HG03565 (cell line): ENCODE measurements around the gene ARHGAP15.

Experiments used
- ATAC-seq: cut with Tn5 transposase; IDR thresholded peaks from one replicate; pipeline ENCODE4 v1.9.1; 2021; ENCODE audit warnings: mild to moderate bottlenecking, moderate library complexity; ENCODE audit not compliant: unreplicated experiment

Gene ARHGAP15

DNA sequence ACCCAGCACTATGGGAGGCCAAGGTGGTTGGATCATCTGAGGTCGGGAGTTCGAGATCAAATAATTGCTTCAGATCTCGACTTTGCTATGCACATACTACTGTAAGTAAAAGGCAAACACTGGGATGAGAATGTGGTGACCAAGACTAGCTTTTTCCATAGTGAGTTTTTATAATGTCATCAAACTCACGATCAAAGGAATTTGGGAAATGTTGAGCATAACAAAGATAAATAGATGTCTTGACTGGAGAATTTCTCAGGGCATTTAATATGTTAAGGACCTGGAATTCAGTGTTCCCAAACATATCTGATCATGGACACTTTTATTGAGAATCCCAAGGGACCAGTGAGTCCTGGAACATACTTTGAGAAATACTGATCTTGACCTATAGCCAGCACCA lies 205.6 kb downstream of the ARHGAP15 start:
- no peak for ATAC-seq

DNA sequence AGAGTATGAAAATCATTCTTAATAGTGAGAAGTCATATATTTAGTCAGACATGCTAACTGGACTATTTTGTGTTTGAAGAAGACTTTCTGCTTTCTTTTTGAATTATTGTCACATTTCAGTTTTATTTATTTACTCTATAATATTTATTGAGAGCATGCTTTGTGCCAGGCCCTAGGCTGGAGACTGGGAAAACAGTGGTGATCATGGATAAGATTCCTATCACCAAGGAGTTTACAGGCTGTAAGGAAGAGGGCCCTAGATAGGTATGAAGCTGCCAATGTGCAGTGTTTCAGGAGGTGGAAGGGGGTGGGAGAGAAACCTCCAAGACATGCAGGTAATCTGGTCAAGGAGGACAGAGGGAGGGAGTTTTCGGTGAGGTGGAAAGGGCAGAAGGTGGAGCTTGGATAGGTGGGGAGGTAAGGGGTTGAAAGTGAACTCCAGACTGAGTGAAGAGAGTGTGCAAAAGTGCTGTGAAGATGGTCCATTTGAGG lies 207.5 kb downstream of the ARHGAP15 start:
- no peak for ATAC-seq

DNA sequence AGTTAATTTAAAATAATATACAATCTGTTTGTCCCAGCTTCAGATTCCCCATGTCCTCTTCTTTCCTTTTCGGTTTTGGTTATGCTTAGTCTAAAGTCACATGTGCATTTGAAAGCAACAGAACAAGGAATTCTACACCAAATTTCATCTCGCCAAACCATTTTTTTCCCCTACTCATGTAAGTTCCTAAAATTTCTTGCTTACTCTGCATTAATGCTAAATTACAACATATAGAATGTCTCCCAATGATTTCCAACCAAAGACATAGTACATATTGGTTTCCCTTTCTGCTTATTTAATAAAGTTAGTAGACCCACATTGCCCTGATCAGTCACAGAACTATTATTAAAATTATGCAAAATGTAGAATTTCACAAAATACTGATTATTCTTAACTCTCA lies 212.3 kb downstream of the ARHGAP15 start:
- no peak for ATAC-seq

DNA sequence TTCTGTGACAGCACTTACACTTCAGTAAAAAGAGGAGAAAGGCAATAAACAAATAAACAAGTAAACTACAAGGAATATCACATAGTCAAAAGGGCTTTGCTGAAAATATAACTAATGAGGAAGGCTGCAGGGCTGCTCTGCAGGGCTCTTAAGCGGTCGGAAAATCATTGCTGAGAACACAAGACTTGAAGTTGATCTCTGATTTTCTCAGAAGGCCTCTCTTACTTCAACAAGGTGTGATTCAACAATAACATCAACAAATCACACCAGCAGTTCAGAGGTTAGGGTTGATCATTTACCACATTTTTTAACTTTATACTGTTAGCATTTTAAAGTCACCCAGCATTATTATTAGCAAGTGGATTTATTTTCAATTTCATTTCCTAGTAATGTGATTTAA lies 215.6 kb downstream of the ARHGAP15 start:
- no peak for ATAC-seq

DNA sequence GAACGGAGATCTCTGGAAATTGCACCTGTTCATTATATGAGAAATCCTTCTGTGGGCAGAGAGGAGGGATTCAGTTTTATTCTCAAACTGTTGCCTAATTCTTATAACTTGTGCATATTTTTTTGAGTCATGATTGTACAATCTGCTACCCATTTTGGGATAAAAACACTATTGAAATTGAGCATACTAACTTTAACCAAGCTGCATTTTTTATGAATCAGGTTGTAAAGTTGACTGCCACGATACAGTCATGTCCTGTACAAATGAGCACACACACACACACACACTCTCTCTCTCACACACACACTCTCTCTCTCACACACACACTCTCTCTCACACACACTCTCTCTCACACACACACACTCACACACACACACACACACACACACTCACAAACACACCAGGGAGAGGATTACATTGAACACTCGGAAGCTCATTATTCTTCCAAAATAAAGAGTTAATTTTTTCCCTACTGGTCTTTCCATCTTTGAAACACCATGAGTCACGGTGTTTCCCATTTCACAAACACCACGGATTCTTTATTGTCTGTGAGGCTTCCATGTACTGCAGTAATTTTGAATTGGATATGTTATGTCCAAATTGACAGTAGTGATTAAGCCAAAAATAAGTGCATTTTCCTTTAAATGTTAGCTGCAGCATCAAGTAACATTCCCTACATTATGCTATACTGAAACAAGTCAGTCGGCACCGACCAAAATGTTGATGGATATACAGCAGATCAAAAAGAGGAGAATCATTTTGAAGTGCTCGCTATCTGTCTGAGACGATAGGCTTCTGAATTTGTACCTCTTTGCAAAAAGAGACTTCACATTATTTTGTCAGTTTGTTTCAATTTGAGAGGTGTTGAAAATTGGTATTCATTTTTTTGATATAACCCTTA lies 216.9 kb downstream of the ARHGAP15 start:
- ATAC-seq, result no peak

DNA sequence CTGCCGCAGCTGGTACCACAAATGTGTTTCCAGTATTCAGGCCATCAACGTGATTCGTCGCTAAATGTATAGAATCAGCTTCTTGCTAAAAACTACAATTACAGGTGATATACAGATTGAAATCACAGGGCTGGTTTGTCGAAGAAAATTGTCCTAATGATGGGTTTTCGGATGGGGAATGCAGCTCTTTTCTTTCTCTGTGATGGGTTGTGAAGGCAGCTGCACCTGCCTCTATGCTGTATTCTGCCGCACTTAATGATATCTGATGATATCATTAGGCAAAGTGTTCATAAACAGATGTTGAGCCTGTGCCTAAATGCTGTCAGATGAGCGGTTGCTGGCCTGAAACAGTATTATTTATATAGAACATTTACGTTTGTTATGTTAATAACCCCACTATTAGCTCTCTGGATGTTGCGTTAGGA lies 218.1 kb downstream of the ARHGAP15 start:
- no peak for ATAC-seq

DNA sequence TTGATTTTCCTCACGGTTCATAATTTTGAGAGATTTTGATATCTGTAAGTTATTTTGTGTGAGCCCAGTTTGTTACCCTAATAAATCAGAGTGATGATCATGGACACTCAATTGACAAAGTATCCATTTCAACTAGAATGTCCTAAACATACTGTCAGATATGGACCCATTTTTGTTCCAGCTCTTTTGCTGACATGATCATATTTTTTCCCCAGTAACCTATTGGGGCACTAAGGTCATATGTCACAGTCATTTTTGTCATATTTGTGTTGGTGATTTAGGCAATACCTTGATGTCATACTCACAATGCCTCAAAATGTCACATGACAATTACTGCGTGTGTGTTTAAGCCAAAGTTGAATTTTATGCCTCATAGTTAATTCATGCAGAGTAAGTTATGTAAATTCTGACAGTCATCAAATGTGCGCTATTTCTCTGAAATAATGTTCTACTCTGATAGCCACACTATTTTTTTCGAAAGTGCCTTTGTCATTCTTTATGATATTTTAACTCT lies 218.7 kb downstream of the ARHGAP15 start:
- no peak for ATAC-seq

DNA sequence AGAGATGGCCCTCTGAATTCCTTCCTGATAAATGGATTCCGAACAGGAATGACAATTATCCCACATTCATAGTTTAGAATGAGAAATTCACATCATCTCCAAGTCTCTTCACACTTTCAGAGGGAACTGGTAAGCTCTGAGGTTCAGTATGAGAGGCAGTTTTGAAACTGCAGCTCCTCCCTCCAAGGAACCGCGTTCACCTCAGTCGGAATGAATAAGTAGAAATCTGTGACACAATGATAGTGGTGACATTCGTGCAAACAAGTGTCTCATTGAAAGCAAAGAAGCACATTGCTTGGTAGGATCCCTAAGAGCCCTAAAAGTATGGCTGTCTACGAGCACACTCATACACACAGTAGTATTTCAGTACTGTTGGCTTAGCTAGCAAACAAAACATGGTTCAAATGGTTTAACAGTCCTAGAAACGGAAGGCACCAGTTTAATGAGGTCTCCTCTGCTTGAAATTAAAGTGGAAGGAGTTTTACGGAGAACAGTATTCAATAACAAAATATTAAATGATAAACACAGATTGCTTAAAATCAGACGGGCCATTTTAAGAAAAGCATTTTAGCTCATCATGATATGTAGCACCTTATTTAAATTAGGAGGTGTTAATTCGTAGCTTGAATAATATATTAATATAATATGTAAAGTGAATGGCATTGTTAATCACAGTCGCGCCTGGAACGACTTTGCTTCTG lies 225.0 kb downstream of the ARHGAP15 start:
- ATAC-seq, result no peak

DNA sequence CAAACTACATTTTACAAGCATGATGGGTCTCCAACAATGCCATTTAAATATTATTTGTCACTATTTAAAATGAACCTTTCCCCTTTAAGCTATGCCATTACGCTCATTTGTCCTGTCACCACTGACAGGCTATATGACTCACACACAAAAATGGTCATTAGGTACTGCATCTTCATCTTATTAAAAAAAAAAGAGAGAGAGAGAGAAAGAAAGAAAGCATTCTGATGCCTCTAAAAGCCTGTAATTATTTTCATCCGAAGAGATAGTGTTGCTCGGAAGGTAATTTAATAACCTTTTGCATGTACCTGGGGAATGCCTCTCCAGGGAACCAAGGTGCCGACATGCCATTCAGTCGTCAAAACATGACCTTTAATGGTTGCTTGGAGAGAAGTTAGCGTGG lies 226.7 kb downstream of the ARHGAP15 start:
- no peak for ATAC-seq

DNA sequence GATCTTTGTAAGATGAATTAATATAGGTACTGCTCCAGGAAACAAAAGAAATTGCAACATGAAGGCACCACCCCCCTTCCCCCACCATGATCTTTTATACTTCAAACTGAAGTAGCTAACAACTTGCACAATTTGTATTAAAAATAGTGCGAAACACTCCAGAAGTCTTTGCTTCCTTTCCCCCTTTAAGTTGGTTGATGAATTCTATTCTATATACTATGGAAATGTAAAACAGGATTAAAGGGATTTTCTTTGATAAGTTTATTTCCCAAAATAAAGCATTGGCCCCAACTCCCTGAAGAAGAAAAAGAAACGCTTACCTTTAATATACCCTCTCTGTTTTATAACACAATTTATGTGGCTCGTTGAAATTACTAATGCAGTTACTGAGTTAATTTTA lies 227.1 kb downstream of the ARHGAP15 start:
- ATAC-seq, result no peak

DNA sequence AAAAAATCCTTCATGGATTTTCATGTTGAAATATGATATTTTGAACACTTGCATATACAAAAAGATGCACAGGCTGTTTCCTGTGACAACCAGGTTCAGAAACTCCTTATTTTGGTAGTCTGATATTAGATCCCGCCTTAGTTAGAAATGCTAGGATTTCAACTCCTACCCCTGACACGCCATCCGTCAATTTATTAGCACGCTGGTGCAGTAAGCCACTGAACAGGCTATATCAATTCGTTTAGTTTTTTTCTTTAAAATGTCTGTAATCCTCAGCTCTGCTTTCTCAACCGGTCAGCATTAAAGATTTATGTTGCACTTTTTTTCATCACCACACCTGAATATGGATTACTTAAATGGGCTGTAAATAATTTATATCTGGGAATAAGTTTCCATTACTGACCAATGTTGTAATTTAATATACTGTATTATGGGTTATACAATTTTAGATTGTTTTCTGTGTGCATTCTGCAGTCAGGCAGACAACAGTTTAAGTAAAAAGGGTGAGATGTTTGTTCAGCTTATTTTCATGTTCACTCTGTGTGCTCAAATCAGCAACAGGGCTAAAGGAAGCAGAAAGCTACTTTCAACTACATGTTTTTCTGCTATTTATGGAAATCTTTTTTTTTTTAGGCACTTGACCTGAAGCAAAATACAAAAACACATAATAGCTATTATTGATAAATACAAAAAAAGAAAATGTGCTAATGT lies 227.7 kb downstream of the ARHGAP15 start:
- ATAC-seq, result no peak

DNA sequence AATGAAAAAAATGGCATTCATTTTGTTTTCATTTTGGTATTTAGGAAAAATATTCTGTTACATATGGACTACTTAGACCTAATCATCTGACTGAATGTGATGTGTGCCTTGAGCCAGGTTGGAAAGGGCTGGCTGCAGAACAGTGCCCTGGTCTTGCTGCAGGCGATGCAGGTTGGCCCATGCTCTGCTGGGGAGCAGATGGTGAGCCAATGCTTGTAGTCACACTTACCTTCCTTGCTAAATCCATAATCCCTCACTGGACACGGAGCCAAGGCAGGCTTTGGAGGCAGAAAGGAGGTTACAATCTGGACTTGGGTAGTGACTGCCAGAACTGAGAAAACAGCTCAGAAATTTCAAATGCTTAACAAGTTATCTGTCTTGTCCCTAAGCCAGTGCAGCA lies 228.7 kb downstream of the ARHGAP15 start:
- no peak for ATAC-seq

DNA sequence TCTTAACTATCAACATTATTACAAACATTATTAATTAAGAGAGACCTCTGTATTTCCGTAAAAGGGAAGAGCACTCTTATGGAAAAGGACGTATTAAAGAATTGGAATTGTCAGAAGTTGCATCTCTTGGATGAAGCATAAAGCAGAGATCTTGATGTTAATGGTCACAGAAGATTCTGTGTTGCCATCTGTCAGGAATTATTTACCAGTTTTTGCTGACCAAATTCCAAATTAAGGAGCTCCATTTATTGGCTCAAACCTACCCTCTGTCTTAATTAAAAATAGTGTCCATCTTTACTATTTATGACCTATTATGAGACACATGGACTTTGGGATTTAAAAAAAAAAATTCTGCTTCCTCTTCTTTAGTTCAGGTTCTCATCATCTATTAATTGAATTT lies 232.1 kb downstream of the ARHGAP15 start:
- ATAC-seq, result no peak

DNA sequence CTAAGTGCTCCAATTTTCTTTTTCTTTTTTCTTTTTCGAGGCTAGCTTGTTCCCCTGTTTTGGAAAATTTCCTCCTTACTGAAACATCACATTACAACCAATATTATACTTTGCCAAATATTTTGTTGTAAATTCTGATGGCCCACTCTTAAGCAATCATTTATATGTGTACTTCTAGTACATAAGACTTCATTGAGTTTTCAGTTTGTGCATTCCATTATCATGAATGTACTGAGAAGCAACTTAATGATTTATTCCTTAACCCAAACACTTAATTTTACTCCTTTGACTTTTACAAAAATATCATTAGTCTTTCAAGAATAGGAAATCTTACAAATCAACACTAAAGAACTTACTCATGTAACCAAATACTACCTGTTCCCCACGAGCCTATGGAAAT lies 242.4 kb downstream of the ARHGAP15 start:
- no peak for ATAC-seq

DNA sequence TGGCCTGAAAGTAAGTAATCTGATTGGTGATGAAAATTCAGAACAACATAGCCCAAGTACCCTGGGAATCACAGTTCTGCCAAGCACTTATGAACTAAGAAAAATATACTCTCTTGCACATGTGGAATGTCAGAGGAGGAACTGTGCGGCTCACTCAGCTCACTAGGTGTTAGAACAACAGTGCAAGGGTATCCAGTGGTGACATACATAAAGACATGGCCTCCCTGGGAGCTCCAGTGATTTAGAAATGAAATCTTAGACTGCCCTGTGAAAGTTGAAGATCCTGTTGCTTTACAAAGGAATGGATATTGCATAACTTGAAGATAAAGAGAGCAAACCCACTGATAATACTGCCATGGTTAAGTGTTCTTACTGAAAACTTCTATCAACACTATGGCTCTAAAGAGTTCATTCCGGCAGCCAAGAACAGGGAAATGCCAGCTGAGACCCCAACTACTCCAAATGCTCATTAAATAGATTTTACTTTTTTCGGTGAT lies 246.2 kb downstream of the ARHGAP15 start:
- ATAC-seq, result no peak

DNA sequence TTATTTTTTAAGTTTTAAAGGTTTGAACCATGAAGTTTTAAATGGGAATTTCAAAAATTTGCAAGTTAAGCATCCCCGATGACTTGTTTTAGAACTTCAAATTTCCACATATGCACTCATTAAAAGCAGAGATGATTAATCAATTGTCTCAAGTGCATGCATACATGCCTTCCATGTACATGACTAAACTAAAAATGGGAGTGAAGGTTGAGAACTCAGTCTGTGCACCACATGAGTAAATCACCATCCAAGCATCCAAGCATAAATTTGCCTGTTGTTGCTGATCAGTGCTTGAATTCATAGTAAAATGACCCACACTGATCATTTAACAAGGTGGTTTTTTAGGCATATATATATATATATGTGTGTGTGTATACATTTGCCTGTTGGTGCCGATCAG lies 249.8 kb downstream of the ARHGAP15 start:
- no peak for ATAC-seq

DNA sequence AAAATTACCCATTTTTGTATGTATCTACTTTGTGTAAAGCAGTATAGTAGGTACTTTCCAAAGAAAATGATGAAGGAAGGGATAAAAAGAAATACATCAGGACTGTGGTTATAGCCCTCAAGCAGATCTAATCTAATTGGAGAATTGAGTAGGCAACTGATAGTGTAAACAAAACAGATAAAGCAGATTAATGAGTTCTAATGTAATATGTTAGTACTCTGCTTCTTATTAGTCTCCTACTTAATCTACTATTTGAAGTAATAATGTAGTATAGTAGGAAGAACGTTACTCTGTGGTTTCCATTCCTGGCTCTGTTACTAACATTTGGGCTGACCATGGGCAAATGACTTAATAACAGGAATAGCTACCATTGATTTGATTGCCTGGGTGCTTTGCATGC lies 250.7 kb downstream of the ARHGAP15 start:
- no peak for ATAC-seq

DNA sequence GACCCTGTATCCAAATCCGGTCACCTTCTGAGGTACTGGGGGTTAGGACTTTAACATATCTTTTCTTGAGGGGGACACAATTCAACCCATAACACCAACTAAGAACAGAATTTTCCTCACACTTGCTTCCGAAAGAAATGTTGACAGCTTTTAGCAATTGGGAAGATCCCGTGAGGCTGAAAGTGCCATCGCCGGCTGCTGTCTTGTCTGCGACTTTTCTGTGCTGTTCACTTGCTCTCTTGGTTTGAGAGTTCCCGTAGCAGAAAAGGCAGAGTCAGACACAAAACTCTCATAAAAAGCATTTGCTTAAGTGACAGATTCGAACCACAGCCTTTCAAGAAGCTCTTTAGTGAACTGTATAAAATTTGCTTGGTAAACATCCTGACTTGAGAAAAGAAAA lies 253.4 kb downstream of the ARHGAP15 start:
- no peak for ATAC-seq

DNA sequence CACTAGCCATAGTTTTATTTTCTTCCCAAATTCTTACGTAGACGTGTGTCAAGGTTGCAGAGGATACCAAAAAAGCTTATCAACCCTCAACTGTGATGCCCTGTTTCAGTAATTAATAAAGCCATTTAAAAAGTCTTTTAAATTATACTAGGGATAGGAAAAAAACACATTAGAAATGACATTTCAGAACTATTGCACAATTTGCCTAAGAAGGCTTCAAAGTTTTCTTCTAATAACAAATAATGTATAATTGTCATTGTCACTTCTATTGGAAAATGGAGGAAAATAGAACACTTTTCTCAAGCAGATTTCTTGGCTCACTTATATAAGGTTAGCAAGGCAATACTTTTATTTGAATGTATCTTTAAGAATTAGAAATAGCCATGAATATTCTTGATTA lies 253.8 kb downstream of the ARHGAP15 start:
- ATAC-seq, result no peak

DNA sequence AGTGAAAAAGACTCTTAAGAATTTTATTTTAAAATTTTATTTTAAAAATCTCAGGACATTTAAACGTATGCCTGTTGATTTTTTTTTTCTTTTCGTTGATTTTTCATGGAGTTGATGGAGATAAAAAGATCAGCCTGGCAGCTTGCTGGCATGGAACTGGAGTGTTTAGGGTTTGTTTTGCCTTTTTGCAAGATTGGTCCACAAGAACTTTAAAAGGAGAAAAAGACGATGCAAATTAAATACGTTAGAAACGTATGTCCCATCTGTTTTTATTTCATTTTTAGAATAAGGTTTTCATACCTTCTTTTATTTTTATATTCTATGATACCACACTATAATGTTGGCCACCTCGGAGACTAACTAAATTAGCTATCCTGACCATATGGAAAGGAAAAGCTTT lies 254.9 kb downstream of the ARHGAP15 start:
- ATAC-seq, result no peak

DNA sequence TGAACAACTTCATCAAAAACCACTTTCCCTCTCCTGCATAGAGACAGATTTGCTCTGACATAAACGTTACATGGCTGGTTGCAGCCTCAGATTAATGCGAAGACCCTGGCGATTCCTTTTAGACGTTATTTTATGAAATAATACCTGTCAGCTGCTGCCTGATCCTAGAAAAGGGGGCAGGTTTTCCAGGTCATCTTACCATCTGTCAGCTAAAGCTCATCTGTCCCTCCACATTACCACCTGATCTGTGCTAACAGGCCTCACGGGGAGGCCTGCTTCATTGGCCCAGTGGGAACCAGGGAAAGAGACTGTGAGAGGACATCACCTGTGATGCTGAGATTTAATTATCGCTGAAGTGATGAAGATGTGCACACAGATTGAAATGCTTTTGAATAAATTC lies 261.0 kb downstream of the ARHGAP15 start:
- no peak for ATAC-seq
